UCSD-AML1 (cell line): ENCODE data around the gene TMEM131.
"Not testable (repeated sequence)": the region's sequence is repeated elsewhere in the genome, so short reads cannot be mapped to it uniquely, and the experiment has no call there.

ENCODE experiments used
- DNase-seq: peaks from one replicate; lab custom pipeline; 2025; ENCODE audit not compliant: unreplicated experiment; lab: John Stamatoyannopoulos, UW

Gene TMEM131

DNA sequence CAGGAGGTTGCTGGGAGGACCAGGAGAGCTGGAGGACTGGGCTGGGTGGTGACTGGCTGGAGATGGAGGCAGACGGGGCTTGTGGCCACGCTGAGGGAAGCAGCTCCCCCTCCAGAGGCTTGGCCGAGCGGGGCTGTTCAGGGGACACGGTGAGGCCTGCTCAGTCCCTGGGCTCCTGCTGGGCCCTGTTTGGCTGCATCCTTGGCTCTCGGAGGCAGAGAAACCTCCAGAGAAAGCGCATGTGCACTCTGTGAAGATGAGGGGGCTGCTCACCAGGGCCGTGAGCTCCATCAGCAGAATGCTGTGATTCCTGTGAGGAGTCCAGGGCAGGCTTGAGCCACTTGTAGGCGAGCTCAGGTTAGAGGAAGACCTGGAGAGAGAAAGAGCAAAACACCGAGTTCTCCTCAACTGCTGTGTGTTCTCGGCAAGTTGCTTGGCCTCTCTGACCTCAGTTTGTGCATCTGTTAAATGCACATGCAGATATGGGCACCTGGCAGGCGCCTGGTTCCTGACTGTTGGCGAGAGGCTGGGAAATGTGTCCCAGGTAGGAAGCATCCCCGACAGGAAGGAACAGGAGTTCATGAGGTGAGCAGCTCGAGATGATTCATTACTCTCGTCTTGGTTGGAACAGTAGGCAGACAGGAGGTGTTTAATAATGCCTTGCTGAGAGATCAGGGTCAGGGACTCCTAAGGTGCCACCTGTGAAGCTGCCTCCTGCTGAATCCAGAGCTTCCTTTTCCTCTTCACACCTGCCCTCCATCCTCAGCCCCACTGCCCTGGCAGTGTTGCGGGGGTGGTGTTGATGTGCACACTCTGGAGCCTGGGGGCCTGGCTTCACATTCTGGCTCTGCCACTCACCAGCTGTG, 281.4 kb downstream of the TMEM131 start:
- no peak for DNase-seq

GRCh38 chr2:97713296-97714083, 282.3 kb downstream of the TMEM131 start, which contains the start of gene ZAP70:
Gene ZAP70, plus strand, starts transcription at chr2:97713576. Its CDS starts 10,461 bp downstream, at chr2:97724037.
- DNase-seq, result no peak

DNA sequence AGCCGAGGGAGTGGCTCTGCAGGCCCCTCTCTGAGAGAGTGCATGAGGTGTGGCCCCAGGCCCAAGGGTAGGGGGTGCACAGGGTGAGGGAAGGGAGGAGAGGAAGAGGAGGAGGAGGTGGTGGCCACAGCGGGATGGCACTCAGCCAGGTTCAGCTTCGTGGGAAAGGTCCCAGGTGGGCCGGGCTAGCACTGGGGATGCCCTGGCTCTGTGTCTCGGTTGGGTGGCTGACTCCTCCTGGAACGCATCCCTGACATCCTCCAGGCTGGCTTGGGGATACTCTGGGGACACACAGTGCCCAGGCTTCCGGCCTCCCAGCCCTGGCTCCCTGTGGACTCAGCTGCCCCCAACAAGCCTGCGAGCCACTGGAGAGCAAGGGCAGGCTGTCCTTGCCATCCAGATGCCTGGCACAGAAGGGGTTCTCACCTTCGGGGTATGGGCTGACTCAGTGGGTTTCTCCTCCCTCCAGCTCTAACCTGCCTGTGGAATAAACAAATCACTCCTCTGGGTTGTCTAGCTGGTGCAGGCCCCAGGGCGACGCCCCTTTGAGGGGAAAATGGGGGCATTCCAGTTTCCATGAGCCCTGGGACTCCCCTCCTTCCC, 283.0 kb downstream of the TMEM131 start:
- no peak for DNase-seq

GRCh38 chr2:97712175-97712574, 283.6 kb downstream of the TMEM131 start:
- DNase-seq, result not testable (repeated sequence)

DNA sequence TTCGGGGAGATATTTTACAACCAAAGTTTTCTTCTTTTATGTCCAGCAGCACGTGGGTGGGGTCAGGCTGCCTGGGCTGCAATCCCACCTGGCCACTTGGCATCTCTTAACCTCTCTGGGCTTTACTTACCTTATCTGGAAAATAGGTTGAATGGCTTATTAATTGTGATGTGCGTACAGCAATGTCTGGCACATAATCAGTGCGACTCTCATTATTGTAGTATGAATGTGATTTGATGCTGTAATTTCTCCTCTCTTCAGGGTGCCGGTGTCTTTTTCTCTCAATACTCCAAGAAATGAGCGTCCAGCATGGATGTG, 284.4 kb downstream of the TMEM131 start:
- DNase-seq, result no peak

DNA sequence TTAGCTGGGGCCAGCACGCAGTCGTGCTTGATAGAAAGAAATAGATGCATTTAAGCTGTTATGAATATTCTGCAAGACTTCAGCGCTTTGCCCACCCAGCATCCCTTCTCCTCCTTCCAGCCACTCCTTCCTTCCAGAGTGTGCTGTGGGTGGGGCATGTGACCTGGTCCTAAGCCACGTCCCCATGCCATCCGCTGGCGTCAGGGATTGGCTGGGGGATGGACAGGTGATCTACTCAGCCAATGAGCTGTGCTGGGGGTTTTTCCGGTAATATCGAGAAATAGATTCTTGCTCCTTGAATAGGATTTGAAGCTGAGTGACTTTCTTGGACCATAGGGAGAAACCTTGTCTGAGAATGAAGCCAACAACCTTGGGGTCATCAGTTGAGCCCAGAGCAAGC, 287.1 kb downstream of the TMEM131 start:
- no peak for DNase-seq

GRCh38 chr2:97708048-97708380, 287.7 kb downstream of the TMEM131 start:
- no peak for DNase-seq

GRCh38 chr2:97707362-97708047, 288.2 kb downstream of the TMEM131 start:
- DNase-seq, result no peak

DNA sequence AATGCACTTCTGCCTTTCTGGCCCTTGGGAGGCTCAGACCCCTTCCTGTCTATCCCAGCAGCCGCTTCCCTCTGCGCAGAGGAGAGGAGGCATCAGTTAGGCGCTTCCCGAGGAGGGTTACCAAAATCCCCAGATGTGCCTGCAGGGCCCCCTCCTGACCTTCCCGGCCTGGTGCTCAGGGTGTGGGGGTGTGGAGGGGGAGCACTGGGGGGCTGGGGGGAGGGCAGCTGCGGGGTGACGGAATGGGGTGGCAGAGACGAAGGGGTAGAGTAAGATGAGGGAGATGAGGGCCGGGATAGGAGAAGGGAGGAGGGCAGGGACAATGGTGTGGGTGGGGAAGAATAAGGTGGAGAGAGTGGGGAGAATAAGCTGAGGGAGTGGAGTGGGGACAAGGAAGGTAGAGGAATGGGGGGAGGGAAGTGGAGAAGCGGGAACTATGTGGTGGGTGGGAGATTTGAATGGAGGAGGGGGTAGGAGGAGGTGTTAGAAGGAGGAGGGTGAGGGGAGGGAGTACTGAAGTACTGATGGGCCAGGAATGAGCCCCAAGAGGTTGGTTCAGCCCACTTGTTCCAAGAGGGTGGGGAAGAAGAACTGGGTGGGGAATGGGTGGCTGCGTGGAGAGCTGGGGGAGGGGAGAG, 288.9 kb downstream of the TMEM131 start:
- no peak for DNase-seq
